Colonic mucosa (tissue), 4 donors: Measurements from ENCODE around the gene GDF11. TPM values are rescaled to one million over a fixed set of nuclear protein-coding genes. Genes with fewer than 3 reads are reported as not detected.

Experiments
- DNase-seq: peaks from one replicate; pipeline ENCODE4 v3.0.0-alpha.2; 2020
- H3K27ac ChIP-seq: fragments of 200-600 bp; one replicate; pipeline ENCODE4 v1.8.0; 2021
- H3K27me3 ChIP-seq: fragments of 200-600 bp; one replicate; pipeline ENCODE4 v1.8.0; 2021
- H3K36me3 ChIP-seq: fragments of 200-600 bp; one replicate; pipeline ENCODE4 v1.8.0; 2021
- H3K4me1 ChIP-seq: fragments of 200-600 bp; one replicate; pipeline ENCODE4 v1.8.0; 2021; ENCODE audit warnings: mild to moderate bottlenecking
- H3K4me3 ChIP-seq: fragments of 200-600 bp; one replicate; pipeline ENCODE4 v1.8.0; 2021
- H3K9ac ChIP-seq, 2 donors: one replicate each; pipeline ENCODE4 v1.7.0; 2013; ENCODE audit warnings: control low read depth in 2 of 2, low read depth in 2 of 2, low read length in 2 of 2
- H3K9me3 ChIP-seq: fragments of 200-600 bp; one replicate; pipeline ENCODE4 v1.8.0; 2021
- intact Hi-C: fragments of 100-400 bp; cut with DNase I; formaldehyde crosslinking; loops from one replicate; pipeline ENCODE4 v1.14.1; 2022
- total RNA-seq, 2 donors: library from RNA; stranded (reverse); fragmentation: NEBNext Ultra II Directional in 1 of 2; extraction: Animal tissue kit (Norgen Biotek cat#: 25700) in 1 of 2; gene quantifications; one replicate each; pipeline ENCODE4 v1.2.1, GENCODE V29; 2021
- TF ChIP-seq, protein P1 (sequence below): fragments of 200-600 bp; IDR thresholded peaks from one replicate; pipeline ENCODE4 v1.8.0; 2022; ENCODE audit warnings: antibody characterized with exemption, mild to moderate bottlenecking
- donor health status: healthy.
- donor health status: DM: no; HTN: no; CAD: no.
- donor health status: DM: no; HTN: no; CAD: no.

The GDF11 gene
- total RNA-seq, 2 donors from 2014 or later, result 3.2 to 3.7 TPM

DNA sequence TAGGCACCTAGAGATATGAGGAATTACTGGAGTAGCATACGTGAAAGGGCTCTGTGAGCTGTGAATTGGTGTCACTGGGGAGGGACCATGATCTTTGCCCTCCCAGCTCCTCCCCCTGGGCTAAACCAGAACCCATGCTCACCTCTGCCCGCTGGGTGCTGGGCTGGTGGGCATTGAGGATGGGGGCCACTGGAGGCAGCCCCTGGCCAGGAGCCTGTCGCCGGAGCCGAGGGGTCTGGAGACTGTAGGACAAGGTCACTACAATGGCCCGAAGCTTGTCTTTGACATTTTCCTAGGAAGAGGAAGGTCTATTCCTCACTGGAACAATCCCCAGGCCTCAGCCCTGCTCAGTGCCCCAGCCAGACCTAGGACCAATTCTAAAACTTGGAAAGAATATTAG, 46.8 kb upstream of the GDF11 start:
- Histone ChIP-seq H3K9me3 (no peaks in the 10 kb centered on the region), H3K4me1 (no peaks in the 10 kb centered on the region), H3K27ac (no peak overlapping the region), H3K27me3 (no peaks in the 10 kb centered on the region), H3K4me3 (no peak overlapping the region), H3K36me3 (no peaks in the 10 kb centered on the region), H3K9ac (no peak overlapping the region)
- TF ChIP-seq, protein P1, sequence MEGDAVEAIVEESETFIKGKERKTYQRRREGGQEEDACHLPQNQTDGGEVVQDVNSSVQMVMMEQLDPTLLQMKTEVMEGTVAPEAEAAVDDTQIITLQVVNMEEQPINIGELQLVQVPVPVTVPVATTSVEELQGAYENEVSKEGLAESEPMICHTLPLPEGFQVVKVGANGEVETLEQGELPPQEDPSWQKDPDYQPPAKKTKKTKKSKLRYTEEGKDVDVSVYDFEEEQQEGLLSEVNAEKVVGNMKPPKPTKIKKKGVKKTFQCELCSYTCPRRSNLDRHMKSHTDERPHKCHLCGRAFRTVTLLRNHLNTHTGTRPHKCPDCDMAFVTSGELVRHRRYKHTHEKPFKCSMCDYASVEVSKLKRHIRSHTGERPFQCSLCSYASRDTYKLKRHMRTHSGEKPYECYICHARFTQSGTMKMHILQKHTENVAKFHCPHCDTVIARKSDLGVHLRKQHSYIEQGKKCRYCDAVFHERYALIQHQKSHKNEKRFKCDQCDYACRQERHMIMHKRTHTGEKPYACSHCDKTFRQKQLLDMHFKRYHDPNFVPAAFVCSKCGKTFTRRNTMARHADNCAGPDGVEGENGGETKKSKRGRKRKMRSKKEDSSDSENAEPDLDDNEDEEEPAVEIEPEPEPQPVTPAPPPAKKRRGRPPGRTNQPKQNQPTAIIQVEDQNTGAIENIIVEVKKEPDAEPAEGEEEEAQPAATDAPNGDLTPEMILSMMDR, result no peak
- no peak for DNase-seq
- intact Hi-C loops, result no loop called here

DNA sequence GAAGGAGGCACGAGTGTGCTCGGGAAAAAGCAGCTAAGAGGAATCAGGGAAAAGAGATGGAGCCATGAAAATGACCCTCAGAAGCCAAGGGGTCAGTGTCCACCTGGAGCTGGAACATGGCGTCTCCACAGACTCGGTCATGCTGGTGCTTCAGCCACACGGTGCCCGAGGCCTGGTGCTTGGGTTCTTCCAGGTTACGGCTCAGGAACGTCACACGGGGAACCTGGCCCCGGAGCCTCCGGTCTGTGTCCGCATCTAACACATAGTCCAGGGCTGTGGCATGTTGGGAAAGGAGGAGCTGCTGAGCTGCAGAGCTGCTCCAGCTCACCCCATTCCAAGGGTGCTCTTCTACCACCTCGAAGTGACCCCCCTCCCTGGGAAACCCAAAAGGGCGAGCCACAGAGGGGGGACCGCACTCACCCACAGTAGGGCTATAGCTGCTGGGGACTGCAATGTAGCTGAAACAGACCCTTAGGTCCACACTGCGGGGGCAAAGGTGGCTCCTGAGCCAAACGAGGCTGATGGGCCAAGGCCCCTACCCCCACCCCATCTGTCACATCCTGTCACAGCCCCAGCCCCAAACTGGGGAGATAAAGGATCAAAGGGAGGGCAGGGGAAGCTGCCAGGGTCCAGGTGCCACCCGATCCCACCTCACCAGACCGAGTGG, 46.0 kb upstream of the GDF11 start:
- Histone ChIP-seq H3K27me3 (no peaks in the 10 kb centered on the region), H3K9me3 (no peaks in the 10 kb centered on the region), H3K36me3 (no peaks in the 10 kb centered on the region), H3K9ac (no peak overlapping the region), H3K4me1 (no peaks in the 10 kb centered on the region), H3K4me3 (no peak overlapping the region), H3K27ac (no peak overlapping the region)
- intact Hi-C loops, result no loop called here
- TF ChIP-seq, protein P1, result no peak
- DNase-seq, result no peak

DNA sequence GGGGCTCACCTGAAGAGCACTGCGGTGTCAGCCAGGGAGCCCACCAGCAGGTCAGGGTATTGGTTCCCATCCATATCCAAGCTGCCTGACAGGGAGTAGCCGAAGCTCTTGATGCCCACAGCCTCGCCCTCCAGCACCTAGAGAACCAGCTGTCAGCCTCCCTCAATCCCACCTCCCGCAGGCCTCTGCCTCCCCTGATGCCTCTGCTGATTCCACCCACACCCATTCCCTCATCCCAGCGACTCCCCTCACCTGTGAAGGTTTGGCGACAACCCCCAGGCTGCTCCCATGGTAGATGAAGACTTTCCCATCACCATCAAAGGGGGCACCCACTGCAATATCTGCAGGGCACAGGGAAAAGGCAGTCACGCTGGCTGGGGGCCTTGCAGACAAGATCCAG, 45.2 kb upstream of the GDF11 start:
- DNase-seq, result no peak
- Histone ChIP-seq H3K9ac (no peak overlapping the region), H3K4me1 (no peaks in the 10 kb centered on the region), H3K36me3 (no peaks in the 10 kb centered on the region), H3K4me3 (no peak overlapping the region), H3K27ac (no peak overlapping the region), H3K27me3 (no peaks in the 10 kb centered on the region), H3K9me3 (no peaks in the 10 kb centered on the region)
- intact Hi-C loops, result no loop called here
- TF ChIP-seq, protein P1, result no peak

DNA sequence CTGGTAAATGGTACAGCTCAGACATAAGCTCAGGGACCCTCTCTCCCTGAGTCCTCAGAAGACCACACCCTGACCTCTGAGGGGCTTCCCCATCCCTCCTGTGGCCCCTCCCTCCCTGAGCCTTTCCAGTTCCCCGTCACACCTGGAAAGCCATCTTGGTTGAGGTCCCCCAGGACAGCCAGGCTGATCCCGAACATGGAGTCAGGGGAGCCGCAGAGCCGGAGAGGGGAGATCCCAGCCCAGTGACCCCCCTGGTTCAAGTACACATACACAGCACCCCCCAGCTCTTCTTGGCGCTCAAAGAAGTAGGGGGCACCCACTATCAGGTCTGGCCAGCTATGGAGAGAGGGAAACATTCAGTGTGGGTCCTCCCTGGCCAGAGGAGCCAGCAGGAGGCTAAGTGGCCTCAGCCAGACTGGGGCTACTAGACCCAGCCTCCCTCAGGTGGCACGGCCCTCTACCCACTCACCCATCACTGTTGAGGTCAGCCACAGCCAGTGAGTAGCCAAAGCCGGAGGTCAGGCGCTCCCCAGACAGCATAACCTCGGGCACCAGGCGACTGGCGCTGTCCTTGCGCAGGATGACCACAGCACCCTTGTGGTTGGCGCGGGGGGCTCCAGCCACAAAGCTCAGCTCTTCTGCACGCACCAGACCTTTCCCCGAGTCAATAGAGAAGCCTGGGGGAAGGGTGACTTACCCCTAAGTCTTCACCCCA, 44.5 kb upstream of the GDF11 start:
- no peak overlapping the region for H3K4me3 ChIP-seq
- intact Hi-C loops, result no loop called here
- H3K27ac ChIP-seq, result no peak overlapping the region
- no peak overlapping the region for H3K9ac ChIP-seq
- no peaks in the 10 kb centered on the region for H3K4me1 ChIP-seq
- no peaks in the 10 kb centered on the region for H3K9me3 ChIP-seq
- no peaks in the 10 kb centered on the region for H3K27me3 ChIP-seq
- DNase-seq, result no peak
- no peaks in the 10 kb centered on the region for H3K36me3 ChIP-seq
- TF ChIP-seq, protein P1, result no peak

DNA sequence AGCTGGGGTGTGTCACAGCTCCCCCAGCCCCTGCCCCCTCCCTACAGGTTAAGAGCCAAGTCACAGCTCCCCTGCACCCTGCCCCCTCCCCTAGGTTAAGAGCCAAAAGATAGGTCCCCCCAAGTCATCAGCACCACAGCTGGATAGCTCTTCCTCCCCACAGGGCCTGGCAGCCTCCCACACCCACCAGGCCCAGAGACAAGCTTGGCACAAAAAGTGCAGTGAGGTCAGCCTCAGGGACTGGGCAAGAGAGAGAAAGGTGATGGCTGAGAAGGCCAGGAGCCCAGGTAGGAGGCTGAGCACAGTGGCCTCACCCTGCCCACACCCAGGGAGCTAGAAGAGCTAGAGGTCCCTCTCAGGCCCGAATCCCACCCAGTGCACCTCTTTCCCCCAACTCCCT, 44.0 kb upstream of the GDF11 start:
- DNase-seq, result no peak
- TF ChIP-seq, protein P1, result no peak
- H3K4me1 ChIP-seq, result no peaks in the 10 kb centered on the region
- no peak overlapping the region for H3K27ac ChIP-seq
- H3K27me3 ChIP-seq, result no peaks in the 10 kb centered on the region
- intact Hi-C loops, result no loop called here
- no peaks in the 10 kb centered on the region for H3K36me3 ChIP-seq
- no peak overlapping the region for H3K9ac ChIP-seq
- H3K4me3 ChIP-seq, result no peak overlapping the region
- no peaks in the 10 kb centered on the region for H3K9me3 ChIP-seq
